UCSD-AML1 (cell line): ENCODE data around the gene C22orf42.
"Not testable (repeated sequence)": the region's sequence is repeated elsewhere in the genome, so short reads cannot be mapped to it uniquely, and the experiment has no call there.

Source experiments
- DNase-seq: peaks from one replicate; lab custom pipeline; 2025; ENCODE audit not compliant: unreplicated experiment; lab: John Stamatoyannopoulos, UW

The C22orf42 gene

DNA sequence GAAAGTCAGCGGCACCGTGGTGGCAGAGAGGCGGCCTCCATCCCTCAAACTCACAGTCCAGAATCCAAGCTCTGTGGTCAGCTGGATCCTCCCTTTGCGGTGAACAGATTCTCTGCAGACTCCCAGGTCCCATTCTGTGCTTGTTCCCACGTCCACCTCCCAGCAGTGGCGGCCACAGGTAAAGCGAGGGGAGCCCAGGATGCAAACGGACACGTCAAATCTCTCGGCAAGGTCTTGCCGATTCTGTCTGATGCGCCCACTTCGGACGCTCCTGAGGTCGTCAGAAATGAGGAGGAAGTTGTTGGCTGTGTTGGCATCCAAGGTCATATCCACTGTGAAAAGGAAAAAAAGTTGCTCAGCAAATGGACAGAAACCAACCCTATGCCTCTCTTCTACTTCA is 31.9 kb upstream of the C22orf42 start:
- not testable (repeated sequence) for DNase-seq

DNA sequence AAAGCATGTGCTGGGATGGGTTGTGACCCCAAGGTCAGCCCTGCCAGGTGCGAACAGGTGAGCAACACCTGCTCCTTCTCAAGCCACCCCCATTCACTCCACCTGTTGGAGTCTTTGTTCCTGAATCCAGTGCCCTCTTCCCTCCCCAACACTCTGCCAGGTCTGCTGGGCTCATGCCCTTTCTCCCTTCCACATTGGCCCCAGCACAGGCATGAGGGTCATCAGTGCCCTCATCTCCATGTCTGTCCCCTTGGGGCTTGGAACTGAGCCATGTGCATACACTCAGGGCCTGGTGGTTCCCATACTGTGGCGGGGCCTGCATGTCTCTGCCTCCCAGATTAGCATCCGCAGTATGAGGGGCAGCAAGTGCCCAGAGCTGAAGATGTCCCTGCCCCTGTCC is 26.7 kb upstream of the C22orf42 start:
- no peak for DNase-seq

DNA sequence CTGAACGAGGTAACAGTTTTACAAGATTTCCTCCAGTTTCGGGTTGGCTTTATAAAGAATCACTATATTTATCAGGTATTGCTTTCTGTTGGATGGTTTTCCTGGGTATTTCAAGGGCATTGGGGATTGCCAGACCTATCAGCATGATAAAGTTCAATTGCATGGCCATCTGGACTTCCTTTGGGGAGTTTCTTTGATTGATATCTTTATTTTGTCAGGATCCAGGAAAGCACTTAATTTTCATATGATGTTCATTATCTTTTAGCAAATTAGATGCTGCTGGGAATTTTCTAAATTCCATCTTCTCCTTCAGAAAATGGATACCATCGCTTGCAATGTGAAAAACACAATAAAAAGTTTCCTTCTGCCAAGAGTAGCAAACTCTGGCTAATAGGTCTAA is 24.5 kb upstream of the C22orf42 start:
- DNase-seq: no peak

DNA sequence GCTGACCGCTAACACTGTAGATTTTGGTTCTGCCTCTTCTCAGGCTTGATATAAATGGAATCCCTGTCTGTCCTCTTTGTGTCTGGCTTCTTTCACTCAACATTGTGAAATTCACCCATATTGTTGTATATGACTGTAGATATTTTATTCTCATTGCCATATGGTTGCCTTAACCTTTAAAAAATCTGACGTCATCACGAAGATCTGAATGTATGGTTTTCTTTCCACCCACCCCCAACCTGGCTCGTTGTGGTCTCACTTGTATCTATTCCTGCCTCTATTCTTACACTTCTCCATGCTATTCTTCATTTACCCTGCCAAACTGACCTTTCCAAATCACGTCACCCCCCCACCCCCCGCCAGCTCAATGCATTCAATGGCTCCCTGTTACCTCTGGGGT is 21.9 kb upstream of the C22orf42 start:
- DNase-seq: no peak

DNA sequence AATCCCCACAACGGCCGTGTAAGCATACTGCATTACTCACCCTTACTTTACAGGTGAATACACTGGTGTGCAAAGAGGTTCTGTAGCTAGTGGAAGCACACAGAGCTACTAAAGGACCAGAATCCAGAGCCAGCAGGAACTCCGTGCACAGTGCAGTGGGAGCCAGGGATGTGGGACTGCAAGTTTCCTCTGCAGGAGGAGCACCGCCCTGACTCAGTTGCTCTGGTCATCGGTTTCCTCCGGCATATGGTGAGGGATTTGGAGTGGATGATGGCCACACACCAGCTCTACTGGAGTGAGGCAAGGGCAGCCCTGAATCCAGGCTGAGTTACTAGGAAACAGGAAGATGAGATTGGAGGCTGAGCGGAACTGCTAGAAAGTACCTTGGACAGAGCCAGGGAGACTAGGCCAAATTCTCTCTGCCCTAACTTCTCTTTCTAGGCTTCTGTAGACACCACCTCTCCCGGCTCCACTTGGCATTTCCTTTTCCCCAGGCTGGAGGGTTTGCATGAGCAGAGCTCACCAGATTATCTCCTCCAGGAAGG is 18.2 kb upstream of the C22orf42 start:
- DNase-seq: no peak

DNA sequence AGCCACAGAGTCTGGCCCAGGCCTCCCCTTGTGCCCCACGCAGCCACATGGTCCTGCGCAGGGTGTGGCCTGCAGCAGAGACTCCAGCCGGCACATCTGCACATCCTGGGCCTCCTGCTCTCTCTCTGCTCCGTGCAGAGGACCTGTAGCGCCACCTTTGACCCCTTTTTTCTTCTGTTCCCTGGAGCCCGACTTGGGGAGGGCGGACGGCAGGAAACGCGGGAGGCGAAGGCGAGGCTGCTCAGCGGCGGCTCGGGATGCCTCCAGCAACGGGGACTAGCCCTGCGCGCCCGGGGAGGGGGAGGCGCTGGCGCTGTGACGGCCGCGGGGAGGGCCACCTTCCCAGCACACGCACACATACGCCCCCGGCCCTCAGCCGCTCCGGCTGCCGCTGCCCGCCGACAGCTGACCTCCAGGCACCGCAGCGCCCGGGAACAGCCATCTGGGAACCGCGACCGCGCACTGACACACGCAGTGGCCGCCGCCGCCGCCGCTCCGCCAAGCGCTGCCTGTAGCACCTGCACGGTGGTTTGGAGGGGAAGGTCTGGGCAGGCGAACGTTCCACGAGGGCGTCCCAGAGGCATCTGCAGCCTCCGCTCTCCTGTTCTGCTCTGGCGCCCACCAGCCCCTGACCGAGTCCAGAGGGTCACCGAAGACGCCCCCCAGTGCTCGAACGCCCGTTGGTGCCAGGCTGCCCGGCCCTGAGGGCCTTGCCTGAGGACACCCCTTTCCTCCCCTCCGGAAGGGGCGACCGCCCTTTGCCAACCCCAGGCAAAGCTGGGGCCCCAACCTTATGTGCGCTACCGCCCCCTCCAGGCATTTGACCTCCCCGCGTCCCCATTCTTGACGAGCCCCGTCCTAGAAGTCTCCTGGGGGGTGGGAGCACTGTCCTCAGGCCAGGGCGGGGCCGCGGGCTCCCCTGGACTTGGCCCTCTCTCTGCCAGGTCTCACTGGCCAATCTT is 16.9 kb upstream of the C22orf42 start:
- no peak for DNase-seq

DNA sequence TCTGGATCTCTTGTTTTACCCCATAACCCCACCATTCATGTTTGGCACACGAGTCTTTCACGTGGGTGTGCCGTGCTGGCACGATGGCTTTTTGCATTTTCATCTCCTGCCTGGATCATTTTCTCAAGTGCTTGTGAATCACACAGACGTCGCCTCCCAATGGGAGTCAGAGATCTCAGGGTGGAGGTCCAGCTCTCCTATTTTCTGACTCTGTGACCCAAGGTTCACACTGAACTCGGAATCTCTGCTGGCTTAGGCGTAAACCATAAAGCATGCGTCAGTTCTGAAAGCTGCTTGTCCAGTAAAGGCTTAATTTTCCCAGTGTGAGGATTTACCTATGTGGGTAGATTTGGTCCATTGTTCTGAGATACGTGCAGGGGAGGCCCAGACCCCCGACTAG is 16.0 kb upstream of the C22orf42 start:
- no peak for DNase-seq

DNA sequence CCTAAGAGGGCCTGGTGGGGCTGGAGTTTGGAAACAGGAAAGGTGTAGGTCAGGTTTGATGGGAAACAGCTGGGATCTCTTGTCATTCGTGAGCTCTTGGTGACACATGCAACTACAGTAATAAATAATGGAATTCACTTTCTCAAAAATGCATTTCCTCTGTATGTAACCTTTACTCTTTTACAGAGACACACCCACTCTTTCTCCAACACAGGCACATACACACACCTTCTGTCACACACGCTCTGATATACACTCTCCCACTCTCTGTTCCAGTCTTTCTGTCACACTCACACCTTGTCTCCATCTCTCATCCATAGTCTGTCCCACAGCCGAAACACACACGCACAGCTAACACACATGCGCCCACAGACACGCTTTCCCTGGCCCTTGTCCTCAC is 6.6 kb upstream of the C22orf42 start:
- DNase-seq: no peak

DNA sequence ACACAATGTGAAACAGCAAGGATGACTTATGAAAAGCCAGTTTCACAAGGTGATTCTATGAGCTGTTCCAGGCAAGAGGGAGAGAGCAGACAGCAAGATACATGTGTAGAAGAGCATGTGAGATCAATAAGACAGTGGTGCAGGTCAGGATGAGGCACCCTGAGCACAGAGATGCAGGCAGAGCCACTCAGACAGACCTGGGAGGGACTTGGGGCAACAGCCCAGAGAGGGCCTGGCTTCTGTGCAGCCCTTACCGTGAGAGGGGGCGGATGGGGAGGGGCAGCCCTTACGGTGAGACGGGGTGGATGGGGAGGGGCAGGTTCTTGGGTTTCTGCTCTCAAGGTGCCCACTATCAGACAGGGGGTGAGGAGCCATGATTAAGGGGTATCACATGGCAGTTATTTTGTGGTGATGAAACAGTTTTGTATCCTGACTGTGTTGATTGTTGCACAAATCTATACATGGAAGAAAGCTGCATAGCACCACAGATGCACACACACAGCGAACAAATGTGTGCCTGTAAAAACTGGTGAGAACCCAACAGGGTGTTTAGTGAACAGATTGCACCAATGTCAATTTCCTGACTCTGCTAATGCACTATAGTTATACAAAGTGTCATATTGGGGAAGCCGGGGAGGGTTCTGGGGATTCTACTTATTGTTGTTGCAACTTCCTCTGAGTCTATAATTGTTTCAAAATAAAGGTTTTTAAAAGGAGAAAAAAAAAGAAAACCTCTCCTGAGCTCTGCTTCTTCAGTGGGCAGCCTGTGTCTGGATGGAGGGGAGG is 5.2 kb upstream of the C22orf42 start:
- no peak for DNase-seq

DNA sequence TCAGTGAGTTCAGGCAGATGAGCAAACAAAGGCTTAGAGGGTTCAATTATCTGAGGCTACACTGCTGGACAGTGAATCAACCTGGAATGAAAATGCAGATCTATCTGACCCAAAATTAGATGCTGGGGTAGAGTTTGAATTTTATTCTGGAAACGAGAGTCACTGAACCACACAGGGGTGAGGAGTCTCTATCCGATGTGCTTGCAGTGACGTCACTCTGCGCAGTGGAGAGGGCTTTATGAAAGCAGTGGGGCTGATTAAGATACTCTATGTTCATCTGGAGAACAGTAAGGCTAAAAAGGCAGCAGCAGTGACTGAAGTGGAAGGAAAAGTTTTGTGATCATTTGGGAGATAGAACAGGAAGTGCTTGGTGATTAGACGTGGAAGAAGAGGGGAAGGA is 1.3 kb upstream of the C22orf42 start:
- not testable (repeated sequence) for DNase-seq

DNA sequence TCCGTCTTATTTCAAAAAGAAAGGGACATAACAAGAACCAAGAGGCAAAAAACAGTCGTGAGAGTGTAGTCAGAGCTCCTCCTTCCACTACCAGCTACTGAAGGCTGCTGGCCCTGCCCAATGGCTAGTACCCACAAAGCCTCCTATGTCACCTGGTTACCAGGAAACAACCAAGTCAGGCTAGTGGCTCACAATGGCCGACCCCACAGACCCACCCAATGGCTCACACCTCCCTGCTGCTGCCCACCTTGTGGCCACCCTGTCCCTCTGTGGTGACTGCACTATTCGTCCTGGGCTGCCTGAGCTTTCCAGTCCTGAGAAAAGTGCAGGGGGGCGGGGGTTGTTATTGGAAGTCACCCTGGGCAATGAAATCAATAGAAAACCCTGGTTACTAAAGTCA is 1.5 kb downstream of the C22orf42 start:
- DNase-seq: not testable (repeated sequence)

DNA sequence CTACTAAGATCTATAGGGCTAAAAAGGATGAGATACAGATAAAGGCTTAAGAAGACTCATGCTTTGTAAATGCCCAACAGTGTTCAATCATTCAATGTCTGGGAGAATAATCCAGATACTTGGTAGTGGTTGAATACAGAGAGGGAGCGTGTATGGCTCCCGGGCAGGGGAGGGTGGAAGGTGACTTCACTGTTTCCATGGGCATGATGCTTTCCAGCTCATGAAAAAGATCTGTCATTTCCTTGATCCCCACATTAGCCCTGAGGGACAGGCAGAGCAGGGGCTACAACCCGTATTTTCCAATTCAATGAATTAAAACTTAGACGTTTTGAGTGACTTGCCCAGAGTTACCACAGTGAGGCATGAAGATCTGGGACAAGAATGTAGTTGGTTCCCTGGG is 4.4 kb downstream of the C22orf42 start:
- DNase-seq: not testable (repeated sequence)

DNA sequence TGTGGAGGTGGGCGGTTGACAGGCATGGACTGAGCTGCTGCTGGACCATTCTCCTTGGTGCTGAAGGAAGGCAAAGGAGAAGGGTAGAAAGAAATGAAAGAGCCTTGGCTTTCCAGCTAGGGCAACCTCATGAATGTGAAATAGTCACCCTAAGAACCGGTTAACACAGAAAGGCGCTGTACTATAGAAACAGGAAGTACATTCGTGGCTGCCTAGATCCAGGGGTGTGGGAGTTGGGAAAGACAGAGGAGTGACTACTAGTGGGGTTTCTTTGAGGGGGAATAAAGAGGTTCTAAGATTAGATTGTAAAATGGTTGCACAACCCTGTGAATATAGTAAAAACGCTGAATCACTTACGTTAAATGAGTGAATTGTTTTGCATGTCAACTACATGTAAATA is 7.5 kb downstream of the C22orf42 start:
- DNase-seq: not testable (repeated sequence)

DNA sequence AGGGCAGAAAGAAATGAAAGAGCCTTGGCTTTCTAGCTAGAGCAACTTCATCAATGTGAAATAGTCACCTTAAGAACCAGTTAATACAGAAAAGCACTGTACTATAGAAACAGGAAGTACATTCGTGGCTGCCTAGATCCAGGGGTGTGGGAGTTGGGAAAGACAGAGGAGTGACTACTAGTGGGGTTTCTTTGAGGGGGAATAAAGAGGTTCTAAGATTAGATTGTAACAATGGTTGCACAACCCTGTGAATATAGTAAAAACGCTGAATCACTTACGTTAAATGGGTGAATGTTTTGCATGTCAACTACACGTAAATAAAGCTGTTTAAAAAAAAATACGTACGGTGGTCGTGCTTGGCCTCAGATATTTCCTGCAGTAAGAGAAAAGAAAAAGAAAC is 8.5 kb downstream of the C22orf42 start:
- DNase-seq: not testable (repeated sequence)

DNA sequence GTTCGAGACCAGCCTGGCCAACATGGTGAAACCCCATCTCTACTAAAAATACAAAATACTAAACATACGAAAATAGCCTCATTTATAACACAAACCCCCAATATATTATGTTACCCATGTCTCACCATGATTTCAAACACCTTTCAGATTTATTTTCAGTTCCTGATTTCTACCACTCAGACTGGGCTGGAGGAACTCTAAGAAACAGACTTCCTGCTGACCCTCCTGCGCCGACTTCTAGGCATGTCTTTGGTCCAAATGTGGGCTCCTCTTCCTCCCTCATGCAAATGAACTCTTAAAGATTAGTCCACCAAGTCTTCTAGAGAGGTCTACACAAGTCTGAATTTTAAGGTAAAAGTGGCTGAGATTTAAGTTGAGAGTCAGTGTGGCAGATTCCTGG is 10.7 kb downstream of the C22orf42 start:
- DNase-seq: not testable (repeated sequence)

DNA sequence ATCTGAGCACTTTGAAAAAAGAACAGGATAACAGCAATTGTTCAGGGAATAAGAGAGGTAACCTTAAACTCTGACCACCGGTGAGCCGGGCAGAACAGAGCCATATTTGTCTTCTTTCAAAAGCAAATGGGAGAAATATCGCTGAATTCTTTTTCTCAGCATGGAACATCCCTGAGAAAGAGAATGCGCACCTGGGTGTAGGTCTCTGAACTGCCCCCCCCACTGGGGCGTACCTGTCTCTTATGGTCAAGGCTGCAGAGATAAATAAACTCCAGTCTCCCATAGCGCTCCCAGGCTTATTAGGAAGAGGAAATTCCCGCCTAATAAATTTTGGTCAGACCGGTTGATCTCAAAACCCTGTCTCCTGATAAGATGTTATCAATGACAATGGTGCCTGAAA is 12.0 kb downstream of the C22orf42 start:
- DNase-seq: not testable (repeated sequence)

DNA sequence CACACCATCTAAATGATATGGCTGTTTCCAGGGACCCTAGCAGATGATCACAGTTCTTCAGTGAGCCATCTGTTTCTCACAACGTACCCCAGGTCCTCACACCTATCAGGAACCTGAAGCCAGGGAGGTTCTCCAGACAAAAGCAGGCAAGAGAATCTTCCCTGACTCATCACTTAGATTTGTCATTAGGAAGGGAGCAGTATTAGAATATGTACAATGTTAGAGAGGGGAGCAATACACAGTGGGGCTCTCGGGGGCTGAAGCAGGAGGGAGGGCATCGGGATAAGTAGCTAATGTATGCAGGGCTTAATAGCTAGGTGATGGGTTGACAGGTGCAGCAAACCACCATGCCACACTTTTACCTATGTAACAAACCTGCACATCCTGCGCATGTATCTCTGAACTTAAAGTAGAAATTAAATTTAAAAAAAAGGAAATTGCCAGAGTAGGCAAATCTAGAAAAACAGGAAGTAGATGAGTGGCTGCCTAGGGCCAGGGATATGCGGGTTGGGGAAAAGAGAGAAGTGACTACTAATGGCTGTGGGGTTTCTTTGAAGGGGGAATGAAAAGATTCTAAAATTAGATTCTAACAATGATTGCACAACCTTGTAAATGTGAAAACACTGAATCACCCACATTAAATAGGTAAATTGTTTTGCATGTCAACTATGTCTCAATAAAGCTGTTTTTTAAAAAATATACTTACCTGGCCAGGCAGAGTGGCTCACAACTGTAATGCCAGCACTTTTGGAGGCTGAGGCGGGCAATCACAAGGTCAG is 14.4 kb downstream of the C22orf42 start:
- DNase-seq: peak; percentile 27

DNA sequence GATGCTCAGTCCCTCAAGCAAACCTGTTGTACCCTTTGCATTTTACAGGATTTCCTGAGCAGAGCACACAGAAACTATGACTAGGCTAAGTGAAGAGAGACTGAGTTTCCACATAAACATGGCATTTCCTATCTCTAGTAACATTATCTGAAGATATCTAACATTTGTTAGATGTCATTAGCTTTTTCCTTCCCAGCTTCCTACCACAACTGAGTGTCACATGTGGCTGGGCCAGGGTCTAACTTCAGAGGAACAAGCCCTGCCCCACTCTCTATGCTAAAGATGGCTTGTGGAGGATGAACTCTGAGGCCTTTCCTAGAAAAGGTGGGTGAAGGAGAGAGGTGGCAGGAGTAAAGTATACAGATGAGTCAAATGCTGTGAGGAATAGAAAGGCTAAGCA is 16.5 kb downstream of the C22orf42 start:
- DNase-seq: no peak

DNA sequence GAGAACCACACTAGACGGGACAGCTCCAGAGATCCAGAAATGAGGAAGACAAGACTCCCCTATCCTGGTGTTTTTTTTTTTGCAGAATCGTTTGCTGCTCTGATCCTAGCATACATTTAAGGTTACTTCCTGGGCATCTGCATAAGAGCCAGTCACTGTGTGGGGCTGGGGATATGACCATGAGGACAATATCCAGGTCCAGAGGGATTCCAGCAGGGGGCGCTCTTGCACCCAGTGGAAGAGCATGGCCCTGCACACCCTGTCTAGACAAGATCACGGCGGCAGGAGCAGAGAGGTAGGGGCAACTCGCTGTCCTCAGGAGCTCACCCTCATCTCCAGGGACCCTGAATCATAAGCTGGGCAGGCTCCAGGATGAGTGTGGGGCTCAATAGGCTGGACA is 18.4 kb downstream of the C22orf42 start:
- peak; percentile 37 for DNase-seq

DNA sequence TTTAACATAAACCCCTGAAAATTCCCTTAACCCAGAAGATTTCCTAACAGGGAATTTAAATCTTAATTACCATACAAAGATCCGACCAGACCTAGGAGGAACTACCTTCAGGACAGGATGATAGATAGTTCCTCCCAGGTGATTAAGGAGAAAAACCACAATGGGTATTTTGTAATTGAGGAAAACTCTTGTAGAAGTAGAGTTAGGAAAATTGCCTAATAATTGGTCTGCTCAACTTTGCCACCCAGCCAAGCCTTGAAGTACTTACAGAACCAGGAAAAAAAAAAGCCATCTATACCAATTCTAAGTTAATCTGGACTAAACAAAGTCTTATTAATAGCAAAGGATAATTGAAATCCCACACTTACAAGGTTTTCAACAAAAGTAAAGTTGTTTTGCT is 20.5 kb downstream of the C22orf42 start:
- DNase-seq: not testable (repeated sequence)

DNA sequence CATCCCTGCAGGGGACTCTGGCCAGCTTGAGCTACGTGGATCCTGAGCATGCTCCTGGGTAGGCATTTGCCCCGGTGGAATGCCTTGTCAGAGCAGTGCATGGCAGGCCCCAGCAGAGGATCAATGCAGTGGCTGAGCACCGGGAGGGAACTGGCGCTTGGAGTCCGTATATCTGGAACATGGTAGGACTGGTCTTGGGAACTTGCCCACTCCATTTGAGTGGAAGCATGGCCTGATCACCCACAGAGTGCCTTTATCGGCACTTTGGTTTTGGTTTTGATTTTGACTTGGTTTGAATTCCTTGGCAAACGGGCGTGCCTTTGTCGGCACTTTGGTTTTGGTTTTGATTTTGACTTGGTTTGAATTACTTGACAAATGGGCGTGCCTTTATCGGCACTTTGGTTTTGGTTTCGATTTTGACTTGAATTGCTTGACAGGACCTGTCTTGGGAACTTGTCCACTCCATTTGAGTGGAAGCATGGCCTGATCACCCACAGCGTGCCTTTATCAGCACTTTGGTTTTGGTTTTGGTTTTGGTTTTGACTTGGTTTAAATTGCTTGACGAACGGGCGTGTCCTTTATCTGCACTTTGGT is 21.3 kb downstream of the C22orf42 start:
- not testable (repeated sequence) for DNase-seq
